Measurements from ENCODE around the gene C15orf61. TPM values are rescaled to one million over a fixed set of nuclear protein-coding genes. Genes with fewer than 3 reads are reported as not detected.

The C15orf61 gene
- total and polyA plus RNA-seq, 4 donors: 1.4 to 5.6 (median 2.5) TPM

DNA sequence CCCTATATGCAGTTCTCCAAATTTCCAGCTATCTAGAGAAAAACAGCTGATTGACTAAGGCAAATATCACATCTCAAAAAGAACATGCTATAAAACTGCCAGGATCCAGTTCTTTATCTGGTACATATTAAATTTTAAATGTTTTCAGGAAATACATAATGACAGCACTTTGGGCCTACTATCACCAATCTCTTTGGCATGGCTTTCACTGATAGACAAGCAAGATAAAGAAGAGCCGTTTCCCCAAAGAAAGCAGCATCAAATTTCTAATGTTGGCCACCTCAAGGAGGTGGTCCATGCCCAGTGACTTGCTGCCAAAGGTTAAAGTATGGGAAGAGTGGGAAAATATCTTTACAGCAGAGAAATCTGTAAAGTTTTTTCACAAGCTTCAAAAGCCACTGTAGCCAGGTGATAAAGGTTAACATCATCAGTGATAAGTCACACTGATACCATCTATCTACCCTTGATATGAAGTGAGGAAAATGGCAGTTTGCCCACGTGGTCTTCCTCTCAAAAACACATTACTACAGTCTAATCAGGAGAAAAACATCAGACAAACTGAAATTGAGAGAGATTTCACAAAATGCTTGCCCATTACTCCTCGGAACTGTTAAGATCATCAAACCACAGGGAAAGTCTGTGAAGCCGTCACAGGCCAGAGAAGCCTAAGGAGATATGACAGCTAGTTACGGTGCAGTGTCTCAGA, 46.4 kb upstream of the C15orf61 start:
- Histone ChIP-seq H3K27me3 (ENCODE audit: control insufficient read depth in 4 of 4, insufficient read depth in 4 of 4, low read length in 3 of 4) (no peaks in the 10 kb centered on the region), H3K27ac (ENCODE audit: low read depth in 1 of 2, low read length in 2 of 2) (no peak overlapping the region), H3K9ac (ENCODE audit: low read depth in 1 of 2, low read length in 2 of 2) (no peak overlapping the region), H3K9me3 (ENCODE audit: control insufficient read depth in 4 of 4, low read length in 3 of 4) (no peaks in the 10 kb centered on the region), H3K4me3 (ENCODE audit: low read depth in 1 of 3, low read length in 3 of 3) (no peak overlapping the region), H3K4me1 (ENCODE audit: control insufficient read depth in 4 of 4, insufficient read depth in 4 of 4, low read length in 3 of 4) (no peaks in the 10 kb centered on the region), H3K36me3 (ENCODE audit: control insufficient read depth in 4 of 4, insufficient read depth in 3 of 4, low read depth in 1 of 4, low read length in 3 of 4) (peaks cover 0 to 2% (median 0%) of the 10 kb centered on the region in 4 donors)
- whole genome bisulfite sequencing: 93% methylated on average over 5 of the region's 5 CpGs
- TF ChIP-seq, protein P1, sequence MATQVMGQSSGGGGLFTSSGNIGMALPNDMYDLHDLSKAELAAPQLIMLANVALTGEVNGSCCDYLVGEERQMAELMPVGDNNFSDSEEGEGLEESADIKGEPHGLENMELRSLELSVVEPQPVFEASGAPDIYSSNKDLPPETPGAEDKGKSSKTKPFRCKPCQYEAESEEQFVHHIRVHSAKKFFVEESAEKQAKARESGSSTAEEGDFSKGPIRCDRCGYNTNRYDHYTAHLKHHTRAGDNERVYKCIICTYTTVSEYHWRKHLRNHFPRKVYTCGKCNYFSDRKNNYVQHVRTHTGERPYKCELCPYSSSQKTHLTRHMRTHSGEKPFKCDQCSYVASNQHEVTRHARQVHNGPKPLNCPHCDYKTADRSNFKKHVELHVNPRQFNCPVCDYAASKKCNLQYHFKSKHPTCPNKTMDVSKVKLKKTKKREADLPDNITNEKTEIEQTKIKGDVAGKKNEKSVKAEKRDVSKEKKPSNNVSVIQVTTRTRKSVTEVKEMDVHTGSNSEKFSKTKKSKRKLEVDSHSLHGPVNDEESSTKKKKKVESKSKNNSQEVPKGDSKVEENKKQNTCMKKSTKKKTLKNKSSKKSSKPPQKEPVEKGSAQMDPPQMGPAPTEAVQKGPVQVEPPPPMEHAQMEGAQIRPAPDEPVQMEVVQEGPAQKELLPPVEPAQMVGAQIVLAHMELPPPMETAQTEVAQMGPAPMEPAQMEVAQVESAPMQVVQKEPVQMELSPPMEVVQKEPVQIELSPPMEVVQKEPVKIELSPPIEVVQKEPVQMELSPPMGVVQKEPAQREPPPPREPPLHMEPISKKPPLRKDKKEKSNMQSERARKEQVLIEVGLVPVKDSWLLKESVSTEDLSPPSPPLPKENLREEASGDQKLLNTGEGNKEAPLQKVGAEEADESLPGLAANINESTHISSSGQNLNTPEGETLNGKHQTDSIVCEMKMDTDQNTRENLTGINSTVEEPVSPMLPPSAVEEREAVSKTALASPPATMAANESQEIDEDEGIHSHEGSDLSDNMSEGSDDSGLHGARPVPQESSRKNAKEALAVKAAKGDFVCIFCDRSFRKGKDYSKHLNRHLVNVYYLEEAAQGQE (IDR thresholded peaks at IDR 0.05): no peak
- no peak for TF ChIP-seq HNF4G (IDR thresholded peaks at IDR 0.05)
- TF ChIP-seq, protein P2, sequence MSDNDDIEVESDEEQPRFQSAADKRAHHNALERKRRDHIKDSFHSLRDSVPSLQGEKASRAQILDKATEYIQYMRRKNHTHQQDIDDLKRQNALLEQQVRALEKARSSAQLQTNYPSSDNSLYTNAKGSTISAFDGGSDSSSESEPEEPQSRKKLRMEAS (IDR thresholded peaks at IDR 0.05): no peak
- DNase-seq (ENCODE audit: low spot score): no peak

DNA sequence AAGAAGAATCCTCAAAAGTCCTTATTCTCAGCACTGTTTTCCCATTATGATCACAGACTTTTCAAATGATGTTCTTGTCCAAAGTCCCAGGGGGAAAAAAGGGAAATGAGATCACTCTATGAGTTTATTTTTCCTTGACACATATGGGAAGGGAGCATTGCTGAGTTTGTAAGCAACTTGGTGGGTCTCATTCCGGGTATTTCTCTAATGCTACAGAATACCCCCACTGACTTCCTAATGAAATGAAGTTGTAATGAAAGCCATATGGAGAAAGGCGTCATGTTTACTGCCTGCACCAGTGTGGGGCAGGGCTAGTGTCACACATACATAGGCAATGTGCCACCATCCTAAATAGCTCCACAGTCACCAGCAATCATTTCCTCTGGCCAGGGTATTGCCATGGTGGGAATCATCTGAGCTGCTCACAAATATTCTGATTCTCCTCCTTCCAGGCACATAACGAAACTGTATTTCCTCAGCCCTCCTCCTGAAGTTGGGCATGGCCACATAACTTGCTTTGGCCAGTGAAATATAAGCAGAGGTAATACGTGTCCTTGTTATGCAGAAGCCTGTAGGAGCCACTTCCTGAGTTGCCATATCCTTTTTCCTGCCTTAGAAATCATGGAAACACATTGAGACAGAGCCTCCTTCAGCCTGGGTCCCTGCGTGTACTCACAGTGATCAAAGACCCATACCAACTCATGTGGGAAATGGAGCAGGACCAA, 41.0 kb upstream of the C15orf61 start:
- TF ChIP-seq RXRA (IDR thresholded peaks at IDR 0.05) (no peak), GABPA (IDR thresholded peaks at IDR 0.05 in 1 of 2, conservative IDR thresholded peaks at IDR 0.05 in 1 of 2) (no peak), RAD21 (IDR thresholded peaks at IDR 0.05) (no peak), HNF4A (conservative IDR thresholded peaks at IDR 0.05) (no peak), TAF1 (conservative IDR thresholded peaks at IDR 0.05) (no peak), EGR1 (IDR thresholded peaks at IDR 0.05; ENCODE audit: low read depth in 2 of 2) (no peak), FOXA1 (IDR thresholded peaks at IDR 0.05) (no peak), HNF4G (IDR thresholded peaks at IDR 0.05) (no peak), FOXA2 (IDR thresholded peaks at IDR 0.05) (no peak)
- TF ChIP-seq, protein P2 (IDR thresholded peaks at IDR 0.05): no peak
- TF ChIP-seq, protein P3, sequence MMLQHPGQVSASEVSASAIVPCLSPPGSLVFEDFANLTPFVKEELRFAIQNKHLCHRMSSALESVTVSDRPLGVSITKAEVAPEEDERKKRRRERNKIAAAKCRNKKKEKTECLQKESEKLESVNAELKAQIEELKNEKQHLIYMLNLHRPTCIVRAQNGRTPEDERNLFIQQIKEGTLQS (IDR thresholded peaks at IDR 0.05): no peak
- TF ChIP-seq, protein P4, sequence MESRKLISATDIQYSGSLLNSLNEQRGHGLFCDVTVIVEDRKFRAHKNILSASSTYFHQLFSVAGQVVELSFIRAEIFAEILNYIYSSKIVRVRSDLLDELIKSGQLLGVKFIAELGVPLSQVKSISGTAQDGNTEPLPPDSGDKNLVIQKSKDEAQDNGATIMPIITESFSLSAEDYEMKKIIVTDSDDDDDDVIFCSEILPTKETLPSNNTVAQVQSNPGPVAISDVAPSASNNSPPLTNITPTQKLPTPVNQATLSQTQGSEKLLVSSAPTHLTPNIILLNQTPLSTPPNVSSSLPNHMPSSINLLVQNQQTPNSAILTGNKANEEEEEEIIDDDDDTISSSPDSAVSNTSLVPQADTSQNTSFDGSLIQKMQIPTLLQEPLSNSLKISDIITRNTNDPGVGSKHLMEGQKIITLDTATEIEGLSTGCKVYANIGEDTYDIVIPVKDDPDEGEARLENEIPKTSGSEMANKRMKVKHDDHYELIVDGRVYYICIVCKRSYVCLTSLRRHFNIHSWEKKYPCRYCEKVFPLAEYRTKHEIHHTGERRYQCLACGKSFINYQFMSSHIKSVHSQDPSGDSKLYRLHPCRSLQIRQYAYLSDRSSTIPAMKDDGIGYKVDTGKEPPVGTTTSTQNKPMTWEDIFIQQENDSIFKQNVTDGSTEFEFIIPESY (IDR thresholded peaks at IDR 0.05): no peak
- TF ChIP-seq, protein P1 (IDR thresholded peaks at IDR 0.05): no peak
- WGBS: 88% methylated on average over 5 of the region's 5 CpGs
- Histone ChIP-seq H3K4me3 (ENCODE audit: low read depth in 1 of 3, low read length in 3 of 3) (no peak overlapping the region), H3K36me3 (ENCODE audit: control insufficient read depth in 4 of 4, insufficient read depth in 3 of 4, low read depth in 1 of 4, low read length in 3 of 4) (no peaks in the 10 kb centered on the region), H3K4me1 (ENCODE audit: control insufficient read depth in 4 of 4, insufficient read depth in 4 of 4, low read length in 3 of 4) (no peaks in the 10 kb centered on the region), H3K27me3 (ENCODE audit: control insufficient read depth in 4 of 4, insufficient read depth in 4 of 4, low read length in 3 of 4) (no peaks in the 10 kb centered on the region), H3K9ac (ENCODE audit: low read depth in 1 of 2, low read length in 2 of 2) (no peak overlapping the region), H3K27ac (ENCODE audit: low read depth in 1 of 2, low read length in 2 of 2) (no peak overlapping the region), H3K9me3 (ENCODE audit: control insufficient read depth in 4 of 4, low read length in 3 of 4) (no peaks in the 10 kb centered on the region)
- DNase-seq (ENCODE audit: low spot score): no peak
